Stomach (tissue), 9 donors: ENCODE results near the gene SULF2. TPM values are rescaled to one million over a fixed set of nuclear protein-coding genes. Genes with fewer than 3 reads are reported as not detected.

Experiments
- DNase-seq, 2 donors: peaks; one replicate each; pipeline versions ENCODE4 v3.0.0 to v3.0.0-alpha.2; 2013 to 2019
- H3K27ac ChIP-seq, 5 donors: fragments of 200-600 bp in 4 of 5; sonication (generic) in 4 of 5; one replicate each; pipeline ENCODE4 v1.5.1; 2013 to 2019; ENCODE audit warnings: mild to moderate bottlenecking in 1 of 5, moderate library complexity in 1 of 5
- H3K27me3 ChIP-seq, 3 donors: fragments of 200-600 bp; sonication (generic); one replicate each; pipeline ENCODE4 v1.5.1; 2017 to 2019; ENCODE audit warnings: mixed run types in 1 of 3
- H3K36me3 ChIP-seq, 4 donors: fragments of 200-600 bp; sonication (generic); 1 replicate in 3 of 4; 2 replicates in 1 of 4; pipeline ENCODE4 v1.5.1; 2016 to 2019
- H3K4me1 ChIP-seq, 4 donors: fragments of 200-600 bp; sonication (generic); one replicate each; pipeline ENCODE4 v1.5.1; 2016 to 2019
- H3K4me3 ChIP-seq, 4 donors: fragments of 200-600 bp; sonication (generic) in 3 of 4; one replicate each; pipeline ENCODE4 v1.5.1; 2016 to 2019; ENCODE audit warnings: mild to moderate bottlenecking in 1 of 4
- H3K9me3 ChIP-seq, 4 donors: fragments of 200-600 bp; sonication (generic); one replicate each; pipeline ENCODE4 v1.5.1; 2016 to 2019
- CTCF ChIP-seq, 7 experiments: fragments of 450-650 bp in 4 of 7; fragments of 200-600 bp in 3 of 7; sonication (generic) in 3 of 7; IDR thresholded peaks; one replicate each; pipeline ENCODE4 v1.5.1; 2016 to 2019; ENCODE audit warnings: antibody characterized with exemption in 7 of 7, control low read depth in 2 of 7, mild to moderate bottlenecking in 1 of 7
- EP300 ChIP-seq: sonication (generic); formaldehyde crosslinking; IDR thresholded peaks from one replicate; pipeline ENCODE4 v1.6.1; 2017; ENCODE audit warnings: antibody characterized with exemption
- POLR2A ChIP-seq, 4 donors: fragments of 450-650 bp; IDR thresholded peaks; one replicate each; pipeline ENCODE4 v1.6.1; 2016; ENCODE audit warnings: antibody characterized with exemption in 4 of 4, control low read depth in 2 of 4, mild to moderate bottlenecking in 1 of 4, moderate library complexity in 1 of 4
- POLR2AphosphoS5 ChIP-seq, 3 donors: sonication (generic); formaldehyde crosslinking; IDR thresholded peaks; one replicate each; pipeline ENCODE4 v1.6.1; 2016; ENCODE audit warnings: antibody characterized with exemption in 3 of 3
- WGBS, 5 donors: extraction: QIAGEN DNeasy Blood & Tissue Kit in 3 of 5; methylation state at CpG; one replicate each; pipeline versions ENCODE4 v1.1.5 to v1.1.7; 2013 to 2018; 5-methylcytosine and 5-hydroxymethylcytosine counted together
- intact Hi-C: fragments of 100-400 bp; cut with DNase I; formaldehyde crosslinking; loops from one replicate; pipeline ENCODE4 v1.15.1; 2023; ENCODE audit warnings: low total_unique reads
- polyA plus RNA-seq, 3 donors: library from polyadenylated mRNA; stranded (reverse); fragments of 200-250 nt; gene quantifications; one replicate each; pipeline ENCODE4 v1.2.3, GENCODE V29; 2013
- total RNA-seq, 5 donors: library from RNA; depleted of rRNA; stranded (reverse); fragments of >200 nt; gene quantifications; one replicate each; pipeline versions ENCODE4 v1.1.0 to v1.2.3, GENCODE V29; 2014 to 2016
- donor health status: healthy with polysubstance abuse.
- donor health status: Bipolar disorder and iron deficiency.
- donor health status: healthy.

SULF2 gene
- total and polyA plus RNA-seq, 8 donors = 9.0 to 226 (median 27.3) TPM

- 72 to 81% (median 73%) methylated on average over 19 of the region's 19 CpGs for WGBS, 5 donors
- Histone ChIP-seq H3K9me3 (no peaks in the 10 kb centered on the region), H3K4me3 (no peak overlapping the region), H3K27me3 (no peaks in the 10 kb centered on the region), H3K36me3 (peaks cover 0 to 45% (median 27%) of the 10 kb centered on the region in 4 donors), H3K27ac (no peak overlapping the region), H3K4me1 (peaks cover 0 to 8% (median 6%) of the 10 kb centered on the region in 4 donors)
- intact Hi-C loops = loop anchor here (10.0 kb wide), 1 partner anchor 117 kb away; the partner anchor contains the start of gene SULF2
- no peak for DNase-seq
- TF ChIP-seq CTCF (IDR thresholded peaks at IDR 0.05) (no peak), POLR2AphosphoS5 (IDR thresholded peaks at IDR 0.05) (no peak), POLR2A (IDR thresholded peaks at IDR 0.05) (no peak), EP300 (no peak)
These were observed 117.6 kb downstream of the SULF2 start for GRCh38 chr20:47667531-47668312.

- TF ChIP-seq CTCF (IDR thresholded peaks at IDR 0.05) (no peak), EP300 (no peak), POLR2A (IDR thresholded peaks at IDR 0.05) (no peak), POLR2AphosphoS5 (IDR thresholded peaks at IDR 0.05) (no peak)
- intact Hi-C loops = loop anchor here (10.0 kb wide), 1 partner anchor 118 kb away; the partner anchor contains the start of gene SULF2
- H3K4me1 ChIP-seq = peaks cover 0 to 8% (median 6%) of the 10 kb centered on the region in 4 donors
- WGBS, 5 donors = 85 to 92% (median 88%) methylated on average over 5 of the region's 5 CpGs
- no peak overlapping the region for H3K27ac ChIP-seq
- no peak for DNase-seq
- H3K36me3 ChIP-seq = peaks cover 0 to 45% (median 32%) of the 10 kb centered on the region in 4 donors
- H3K9me3 ChIP-seq = no peaks in the 10 kb centered on the region
- no peaks in the 10 kb centered on the region for H3K27me3 ChIP-seq
- no peak overlapping the region for H3K4me3 ChIP-seq
These were observed 118.2 kb downstream of the SULF2 start for GRCh38 chr20:47667086-47667485.

- intact Hi-C loops = loop anchor here (10.0 kb wide), 1 partner anchor 118 kb away; the partner anchor contains the start of gene SULF2
- peaks cover 0 to 8% (median 6%) of the 10 kb centered on the region in 4 donors for H3K4me1 ChIP-seq
- H3K36me3 ChIP-seq = peaks cover 0 to 45% (median 34%) of the 10 kb centered on the region in 4 donors
- H3K4me3 ChIP-seq = no peak overlapping the region
- H3K27ac ChIP-seq = no peak overlapping the region
- H3K9me3 ChIP-seq = no peaks in the 10 kb centered on the region
- WGBS, 5 donors = 90 to 95% (median 93%) methylated on average over 15 to 19 of the region's 19 CpGs
- DNase-seq = no peak
- no peak for TF ChIP-seq POLR2A (IDR thresholded peaks at IDR 0.05)
- no peak for TF ChIP-seq POLR2AphosphoS5 (IDR thresholded peaks at IDR 0.05)
- H3K27me3 ChIP-seq = no peaks in the 10 kb centered on the region
These were observed 119.0 kb downstream of the SULF2 start for GRCh38 chr20:47666304-47666703.

- WGBS, 5 donors = 88 to 89% (median 88%) methylated on average over 24 to 27 of the region's 27 CpGs
- Histone ChIP-seq H3K27ac (no peak overlapping the region), H3K9me3 (no peaks in the 10 kb centered on the region), H3K4me3 (no peak overlapping the region), H3K36me3 (peaks cover 0 to 50% (median 41%) of the 10 kb centered on the region in 4 donors), H3K4me1 (peaks cover 0 to 9% (median 6%) of the 10 kb centered on the region in 4 donors), H3K27me3 (no peaks in the 10 kb centered on the region)
- no peak for TF ChIP-seq CTCF (IDR thresholded peaks at IDR 0.05)
- TF ChIP-seq POLR2AphosphoS5 (IDR thresholded peaks at IDR 0.05) = no peak
- TF ChIP-seq EP300 = no peak
- no peak for TF ChIP-seq POLR2A (IDR thresholded peaks at IDR 0.05)
- intact Hi-C loops = loop anchor here (10.0 kb wide), 1 partner anchor 119 kb away; the partner anchor contains the start of gene SULF2
- no peak for DNase-seq
These were observed 119.9 kb downstream of the SULF2 start for GRCh38 chr20:47665221-47665991.
